AG09309 (cell line): ENCODE data around the gene CAVIN1.

Experiments
- DNase-seq: peaks from one replicate; pipeline ENCODE4 v3.0.0-alpha.2; 2010; ENCODE audit warnings: low read depth
- H3K4me3 ChIP-seq: 2 replicates; pipeline ENCODE4 v1.5.1; 2011; ENCODE audit warnings: mild to moderate bottlenecking, low read depth, low read length, moderate library complexity; ENCODE audit not compliant: control insufficient read depth
- CTCF ChIP-seq: IDR thresholded peaks from 2 replicates; pipeline ENCODE4 v1.5.1; 2011; ENCODE audit warnings: mild to moderate bottlenecking, low read depth, low read length, inconsistent platforms; ENCODE audit not compliant: insufficient read depth, control insufficient read depth; ENCODE audit errors: missing control alignments

The CAVIN1 gene

GRCh38 chr17:42442196-42442565 is 19.1 kb upstream of the CAVIN1 start:
- no peak for TF ChIP-seq CTCF
- DNase-seq: no peak
- no peak overlapping the region for H3K4me3 ChIP-seq

- no peak for TF ChIP-seq CTCF
- H3K4me3 ChIP-seq: no peak overlapping the region
- DNase-seq: no peak
Observed at GRCh38 chr17:42441371-42442195, 18.5 kb upstream of the CAVIN1 start.

GRCh38 chr17:42438600-42439567 is 15.8 kb upstream of the CAVIN1 start:
- TF ChIP-seq CTCF: peak; percentile 59
- no peak overlapping the region for H3K4me3 ChIP-seq
- no peak for DNase-seq

GRCh38 chr17:42436391-42436790 is 13.3 kb upstream of the CAVIN1 start:
- H3K4me3 ChIP-seq: no peak overlapping the region
- no peak for TF ChIP-seq CTCF
- peak; percentile 93 for DNase-seq

- DNase-seq: no peak
- no peak for TF ChIP-seq CTCF
Observed at GRCh38 chr17:42431758-42432161, 8.7 kb upstream of the CAVIN1 start.

GRCh38 chr17:42429726-42430447 is 6.8 kb upstream of the CAVIN1 start:
- H3K4me3 ChIP-seq: no peak overlapping the region
- no peak for TF ChIP-seq CTCF
- no peak for DNase-seq

More at GRCh38 chr17:42431758-42432161, 8.7 kb upstream of the CAVIN1 start:
- no peak overlapping the region for H3K4me3 ChIP-seq
